Measurements from ENCODE around the gene FGFR3.

Gene FGFR3

GRCh38 chr4:1759818-1760223, 33.3 kb upstream of the FGFR3 start:
- TF ChIP-seq CTCF (IDR thresholded peaks at IDR 0.05): no peak
- DNase-seq (ENCODE audit: low spot score): no peak
- no peak overlapping the region for H3K27ac ChIP-seq
- no peak overlapping the region for H3K4me3 ChIP-seq

GRCh38 chr4:1760521-1761071, 32.5 kb upstream of the FGFR3 start:
- no peak for DNase-seq (ENCODE audit: low spot score)
- H3K4me3 ChIP-seq: no peak overlapping the region
- no peak for TF ChIP-seq CTCF (IDR thresholded peaks at IDR 0.05)
- H3K27ac ChIP-seq: no peak overlapping the region

- no peak overlapping the region for H3K4me3 ChIP-seq
- DNase-seq (ENCODE audit: low spot score): no peak
- no peak overlapping the region for H3K27ac ChIP-seq
- no peak for TF ChIP-seq CTCF (IDR thresholded peaks at IDR 0.05)
Observed at GRCh38 chr4:1761130-1761689, 31.9 kb upstream of the FGFR3 start.

DNA sequence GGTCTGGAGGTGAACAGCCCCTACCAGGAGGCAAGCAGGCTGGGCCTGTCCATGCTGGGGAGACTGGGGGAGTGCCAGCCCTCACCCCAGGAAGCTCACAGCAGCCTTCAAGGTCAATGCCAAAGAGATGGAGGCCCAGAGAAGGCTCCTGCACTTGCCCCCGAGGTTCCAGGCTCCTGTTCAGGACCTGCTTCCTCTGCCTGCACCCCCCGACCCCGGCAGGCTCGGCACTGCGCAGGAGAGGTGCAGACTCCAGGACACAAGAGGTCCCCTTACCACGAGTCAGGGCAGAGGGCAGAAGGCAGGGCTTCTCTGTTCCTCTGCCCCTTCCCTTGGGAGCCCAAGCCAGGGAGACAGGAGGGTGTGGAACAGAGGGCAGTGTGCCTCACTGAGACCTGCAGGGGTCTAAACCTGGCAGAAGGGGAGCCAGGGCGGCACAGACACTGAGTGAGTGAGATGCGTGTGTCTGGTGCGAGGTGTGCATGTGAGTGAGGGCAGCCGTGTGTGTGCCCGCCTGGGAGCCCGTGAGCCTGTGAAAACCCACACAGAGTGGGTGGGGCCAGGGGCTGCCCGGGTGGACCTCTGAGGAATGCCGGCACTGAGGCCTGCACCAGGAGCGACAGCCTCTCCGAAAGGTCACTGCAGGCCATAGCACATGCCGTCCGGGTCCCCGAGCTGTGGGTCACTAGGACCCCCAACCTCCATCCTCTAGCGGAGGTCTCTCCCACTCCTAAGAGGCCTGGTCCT, 30.7 kb upstream of the FGFR3 start:
- H3K27ac ChIP-seq: no peak overlapping the region

GRCh38 chr4:1763070-1763549, 30.0 kb upstream of the FGFR3 start:
- no peak for TF ChIP-seq CTCF (IDR thresholded peaks at IDR 0.05)
- DNase-seq (ENCODE audit: low spot score): no peak
- H3K27ac ChIP-seq: no peak overlapping the region
- peak overlapping the region; percentile 56 for H3K4me3 ChIP-seq

More for the DNA sequence above, 30.7 kb upstream of the FGFR3 start:
- TF ChIP-seq CTCF (IDR thresholded peaks at IDR 0.05): no peak
- H3K4me3 ChIP-seq: no peak overlapping the region
- no peak for DNase-seq (ENCODE audit: low spot score)

- DNase-seq (ENCODE audit: low spot score): no peak
- Histone ChIP-seq H3K27ac (no peak overlapping the region), H3K4me3 (peak overlapping the region; percentile 56)
- no peak for TF ChIP-seq CTCF (IDR thresholded peaks at IDR 0.05)
Observed at GRCh38 chr4:1763550-1764080, 29.5 kb upstream of the FGFR3 start.

All from coronary artery (tissue), 2 donors.